ENCODE data around the gene CCNB1IP1. TPM values are rescaled to one million over a fixed set of nuclear protein-coding genes. Genes with fewer than 3 reads are reported as not detected.
"Not testable (repeated sequence)": the region's sequence is repeated elsewhere in the genome, so short reads cannot be mapped to it uniquely, and the experiment has no call there.

Gene CCNB1IP1
- polyA plus RNA-seq, 5 donors = 109 to 150 (median 141) TPM

GRCh38 chr14:20334017-20334416 lies 938 bp upstream of the CCNB1IP1 start:
- no peak for DNase-seq

- no peak for DNase-seq
Observed at GRCh38 chr14:20333494-20333841, 389 bp upstream of the CCNB1IP1 start.

GRCh38 chr14:20332431-20332787 lies 670 bp downstream of the CCNB1IP1 start:
- no peak for DNase-seq

- no peak for DNase-seq
Observed at GRCh38 chr14:20331053-20331613, 1.9 kb downstream of the CCNB1IP1 start.

GRCh38 chr14:20329355-20329754 lies 3.7 kb downstream of the CCNB1IP1 start:
- DNase-seq = no peak

GRCh38 chr14:20328705-20329104 lies 4.4 kb downstream of the CCNB1IP1 start:
- DNase-seq = no peak

- peak; percentile 45 to 62 for DNase-seq
Observed at GRCh38 chr14:20327005-20327869, 5.8 kb downstream of the CCNB1IP1 start.

GRCh38 chr14:20317720-20318119 lies 15.4 kb downstream of the CCNB1IP1 start:
- no peak for DNase-seq

GRCh38 chr14:20314026-20314425 lies 19.1 kb downstream of the CCNB1IP1 start:
- no peak for DNase-seq

GRCh38 chr14:20306079-20306423 lies 27.0 kb downstream of the CCNB1IP1 start:
- no peak for DNase-seq

- DNase-seq = peak; percentile 86 to 88
Observed at GRCh38 chr14:20305265-20306078, 27.6 kb downstream of the CCNB1IP1 start, which contains the start of gene TTC5. TTC5 (minus strand) TSS chr14:20305951; CDS start chr14:20305937, 14 bp downstream.

- DNase-seq = no peak
Observed at GRCh38 chr14:20302042-20302755, 30.9 kb downstream of the CCNB1IP1 start.

GRCh38 chr14:20295067-20295466 lies 38.0 kb downstream of the CCNB1IP1 start:
- no peak for DNase-seq

GRCh38 chr14:20294636-20295035 lies 38.4 kb downstream of the CCNB1IP1 start:
- DNase-seq = no peak

GRCh38 chr14:20281998-20282397 lies 51.1 kb downstream of the CCNB1IP1 start:
- DNase-seq = not testable (repeated sequence)

- not testable (repeated sequence) for DNase-seq
Observed at GRCh38 chr14:20280265-20280664, 52.8 kb downstream of the CCNB1IP1 start.

GRCh38 chr14:20278414-20278813 lies 54.7 kb downstream of the CCNB1IP1 start:
- DNase-seq = no peak

GRCh38 chr14:20277409-20277808 lies 55.7 kb downstream of the CCNB1IP1 start:
- no peak for DNase-seq

- DNase-seq = no peak
Observed at GRCh38 chr14:20274062-20274461, 59.0 kb downstream of the CCNB1IP1 start.

- not testable (repeated sequence) for DNase-seq
Observed at GRCh38 chr14:20264361-20264760, 68.7 kb downstream of the CCNB1IP1 start.

GRCh38 chr14:20262642-20263128 lies 70.4 kb downstream of the CCNB1IP1 start:
- no peak for DNase-seq

Measured in right lung (tissue), 5 donors.